HG03135 (cell line): Measurements from ENCODE around the gene C2CD5.
A peak's percentile ranks its signal among the peaks of the same experiment; 100 is the strongest.
"Not testable (repeated sequence)": the region's sequence is repeated elsewhere in the genome, so short reads cannot be mapped to it uniquely, and the experiment has no call there.

Experiments
- ATAC-seq: cut with Tn5 transposase; IDR thresholded peaks from one replicate; pipeline ENCODE4 v1.9.1; 2021; ENCODE audit warnings: mild to moderate bottlenecking, moderate library complexity; ENCODE audit not compliant: unreplicated experiment

The C2CD5 gene

DNA sequence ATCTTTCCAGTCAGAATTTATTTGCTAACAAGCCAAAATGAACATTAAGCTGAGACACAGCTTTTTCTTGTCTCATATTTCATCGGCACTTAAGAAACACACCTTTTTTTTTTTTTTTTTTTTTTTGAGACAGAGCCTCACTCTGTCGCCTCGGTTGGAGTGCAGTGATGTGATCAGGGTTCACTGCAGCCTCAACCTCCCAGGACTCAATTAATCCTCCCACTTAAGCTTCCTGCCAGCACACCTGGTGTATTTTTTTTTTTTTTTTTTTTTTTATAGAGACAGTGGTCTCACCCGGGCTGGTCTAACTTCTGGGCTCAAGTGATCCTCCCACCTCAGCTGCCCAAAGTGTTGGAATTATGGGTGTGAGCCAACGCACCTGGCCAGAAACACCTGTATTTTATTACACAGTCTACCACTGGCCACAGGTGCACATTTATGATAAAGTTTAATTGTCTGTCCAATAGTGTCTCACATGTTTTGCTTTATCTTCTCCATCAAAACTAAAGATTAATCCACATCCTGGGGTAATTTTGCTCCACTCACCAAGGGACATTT, 62.7 kb downstream of the C2CD5 start:
- no peak for ATAC-seq

DNA sequence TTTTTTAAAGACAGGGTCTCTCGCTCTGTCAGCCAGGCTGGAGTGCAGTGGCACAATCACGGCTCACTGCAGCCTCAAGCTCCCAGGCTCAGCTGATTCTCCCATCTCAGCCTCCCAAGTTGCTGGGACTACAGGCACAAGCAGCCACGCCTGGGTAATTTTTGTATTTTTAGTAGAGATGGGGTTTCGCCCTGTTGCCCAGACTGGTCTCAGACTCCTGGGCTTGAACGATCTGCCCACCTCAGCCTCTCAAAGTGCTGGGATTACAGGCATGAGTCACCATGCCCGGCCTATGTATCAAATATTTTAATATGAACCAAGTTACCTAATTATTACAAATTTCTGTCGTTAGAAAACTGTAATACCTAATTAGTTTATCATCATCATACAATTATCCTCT, 63.5 kb downstream of the C2CD5 start:
- ATAC-seq, result not testable (repeated sequence)

DNA sequence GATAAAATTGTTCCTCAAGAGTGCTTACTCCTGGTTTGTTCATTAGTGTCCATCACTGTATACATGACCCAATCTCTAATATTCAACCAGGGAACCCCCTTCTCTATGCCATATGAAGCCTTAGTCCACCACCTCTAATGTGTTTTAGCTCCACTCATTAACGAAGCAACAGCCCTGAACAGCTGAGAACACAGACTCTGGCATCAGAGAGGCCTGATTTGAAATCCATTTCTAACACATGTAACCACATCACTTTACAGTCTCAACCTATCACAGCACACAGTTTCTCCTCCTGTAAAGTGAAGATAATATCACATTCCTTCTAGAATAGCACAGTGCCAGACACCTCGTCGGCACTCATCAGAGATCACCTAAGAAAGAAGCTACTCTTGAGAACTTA, 64.3 kb downstream of the C2CD5 start:
- no peak for ATAC-seq

DNA sequence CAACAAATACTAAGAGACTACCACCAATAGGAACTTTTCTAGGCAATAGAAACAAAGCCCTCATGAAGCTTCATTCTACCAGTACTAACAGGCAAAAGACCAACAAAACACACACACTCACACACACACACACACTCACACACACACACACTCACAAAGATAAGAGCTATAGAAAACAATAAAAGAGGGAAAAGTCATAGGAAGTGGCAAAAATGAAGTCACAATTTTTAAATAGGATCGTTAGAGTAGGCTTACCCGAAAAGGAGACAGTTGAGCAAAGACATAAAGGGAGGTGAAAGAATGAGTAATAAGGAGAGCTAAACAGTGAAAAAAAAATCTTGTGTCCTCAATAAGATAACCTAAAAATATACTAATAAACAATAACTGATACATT, 66.5 kb downstream of the C2CD5 start:
- ATAC-seq, result no peak

DNA sequence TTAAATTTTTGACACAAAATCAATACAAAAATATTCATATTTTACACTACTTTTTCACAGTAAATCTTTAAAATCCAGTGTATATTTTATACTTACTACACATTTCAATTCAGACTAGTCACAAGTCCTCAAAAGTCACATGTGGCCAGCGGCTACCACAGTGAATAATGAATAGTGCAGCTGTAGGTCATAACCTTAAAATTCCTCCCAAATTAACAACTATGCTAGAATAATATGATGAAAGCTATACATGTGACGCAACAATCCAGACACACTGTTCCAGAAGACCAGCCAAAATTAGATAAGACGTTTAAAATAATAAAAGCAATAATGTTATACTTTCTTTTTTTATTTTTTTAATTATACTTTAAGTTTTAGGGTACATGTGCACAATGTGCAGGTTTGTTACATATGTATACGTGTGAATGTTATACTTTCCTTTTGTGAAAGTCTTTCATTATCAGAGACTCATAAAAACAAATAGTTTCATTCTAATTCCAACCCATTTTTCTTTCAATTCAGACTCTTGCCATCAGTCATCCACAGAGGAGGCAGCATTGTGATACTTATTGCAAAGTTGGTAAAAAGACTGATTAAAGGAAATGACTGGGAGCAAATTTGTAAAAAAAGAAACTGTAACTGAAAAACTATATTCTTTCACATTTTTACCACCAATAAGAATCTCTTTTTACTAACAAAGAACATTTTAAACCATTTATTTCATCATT, 67.0 kb downstream of the C2CD5 start:
- no peak for ATAC-seq

DNA sequence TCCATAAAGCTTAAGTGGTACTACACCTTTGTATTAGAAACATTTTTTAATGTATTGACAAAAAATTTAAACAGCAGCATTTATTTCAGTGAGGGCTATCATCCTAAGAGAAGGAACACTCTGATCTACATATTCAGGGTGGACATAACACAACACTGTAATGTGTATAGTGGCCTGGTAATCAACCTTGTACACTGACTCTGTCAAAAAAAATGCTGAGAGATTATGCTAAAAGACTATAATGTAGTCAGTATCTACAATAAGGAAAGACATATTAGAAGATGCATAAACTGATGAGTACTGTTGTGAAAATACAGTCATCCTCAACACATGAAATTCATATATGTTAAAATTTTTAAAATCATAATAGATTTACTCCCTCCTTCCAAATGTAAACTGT, 68.2 kb downstream of the C2CD5 start:
- no peak for ATAC-seq

DNA sequence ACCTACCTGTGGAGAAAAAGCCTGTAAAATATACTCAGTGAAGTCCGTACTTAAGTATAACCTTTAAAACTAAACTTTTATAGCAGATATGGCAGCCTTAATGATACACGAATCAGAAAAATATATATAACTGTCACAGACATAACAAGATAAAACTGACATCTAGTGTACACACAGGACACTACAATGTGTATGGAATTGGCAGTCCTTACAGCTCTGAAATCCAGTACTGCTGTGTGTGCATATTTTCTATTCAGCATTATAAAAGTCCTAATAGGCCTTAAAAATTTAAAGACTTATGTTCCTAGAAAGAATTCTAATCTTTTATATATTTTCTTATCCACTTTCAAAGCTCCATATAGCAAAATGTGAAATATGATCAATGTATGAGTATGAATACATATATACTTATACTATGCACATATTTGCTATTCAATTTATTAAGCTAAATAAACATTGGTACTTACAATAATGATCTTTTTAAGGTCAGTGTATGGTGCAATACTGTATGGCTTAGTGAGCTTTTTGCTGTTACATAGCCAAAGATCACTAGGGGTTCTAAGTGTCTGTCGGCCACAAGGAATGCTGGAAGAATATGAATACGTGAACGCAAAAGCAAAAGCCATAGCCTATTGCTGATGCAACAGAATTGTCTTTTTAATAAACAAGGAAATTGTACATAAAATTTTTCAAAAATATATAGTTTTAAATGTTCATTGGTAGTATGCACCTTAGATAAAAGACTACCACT, 69.2 kb downstream of the C2CD5 start:
- ATAC-seq, result no peak

DNA sequence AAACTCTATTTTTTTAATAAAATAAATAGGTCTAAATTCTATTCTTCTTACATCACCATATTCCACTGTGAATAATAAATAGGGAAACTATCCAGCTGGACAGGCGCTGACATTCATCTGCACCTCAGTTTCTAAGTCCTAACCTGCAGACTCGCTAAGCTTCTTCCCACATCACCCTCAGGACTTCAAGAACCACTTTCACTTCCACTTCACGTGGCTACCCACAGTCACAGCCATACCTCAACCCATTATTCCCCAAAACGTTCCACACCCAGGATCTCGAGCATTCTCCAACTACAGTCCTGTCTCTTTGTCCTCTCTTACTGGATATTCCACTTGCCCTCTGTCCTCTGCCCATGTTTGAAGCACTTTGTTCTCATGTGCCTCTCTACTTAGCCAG, 71.1 kb downstream of the C2CD5 start:
- ATAC-seq, result peak; percentile 58

DNA sequence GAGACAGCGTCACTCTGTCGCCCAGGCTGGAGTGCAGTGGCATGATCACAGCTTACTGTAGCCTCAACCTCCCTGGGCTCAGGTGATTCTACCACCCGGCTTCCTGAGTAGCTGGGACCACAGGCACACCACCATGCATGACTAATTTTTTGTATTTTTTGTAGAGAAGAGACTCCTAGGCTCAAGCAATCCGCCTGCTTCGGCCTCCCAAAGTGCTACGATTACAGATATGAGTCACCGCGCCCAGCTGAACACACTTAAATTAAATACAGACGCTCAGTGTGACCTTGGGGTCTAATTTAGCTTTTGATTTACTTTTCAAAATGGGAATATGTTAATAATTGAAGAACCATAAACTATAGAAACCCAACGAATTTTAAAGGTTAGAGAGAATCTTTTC, 77.2 kb downstream of the C2CD5 start:
- ATAC-seq, result no peak

DNA sequence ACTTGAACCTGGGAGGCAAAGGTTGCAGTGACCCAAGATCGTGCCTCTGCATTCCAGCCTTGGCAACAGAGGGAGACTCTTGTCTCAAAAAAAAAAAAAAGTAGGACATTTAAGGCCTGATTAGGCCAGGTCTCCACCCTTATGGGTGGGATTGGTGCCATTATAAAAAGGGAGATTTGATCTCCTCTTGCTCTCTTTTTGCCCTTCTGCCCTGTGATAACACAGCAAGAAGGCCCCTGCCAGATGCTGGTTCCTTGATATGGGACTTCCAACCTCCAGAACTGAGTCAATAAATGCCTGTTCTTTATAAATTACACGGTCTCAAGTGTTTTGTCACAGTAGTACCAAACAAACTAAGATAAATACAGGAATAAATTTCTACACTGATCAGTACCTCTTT, 81.0 kb downstream of the C2CD5 start:
- no peak for ATAC-seq

DNA sequence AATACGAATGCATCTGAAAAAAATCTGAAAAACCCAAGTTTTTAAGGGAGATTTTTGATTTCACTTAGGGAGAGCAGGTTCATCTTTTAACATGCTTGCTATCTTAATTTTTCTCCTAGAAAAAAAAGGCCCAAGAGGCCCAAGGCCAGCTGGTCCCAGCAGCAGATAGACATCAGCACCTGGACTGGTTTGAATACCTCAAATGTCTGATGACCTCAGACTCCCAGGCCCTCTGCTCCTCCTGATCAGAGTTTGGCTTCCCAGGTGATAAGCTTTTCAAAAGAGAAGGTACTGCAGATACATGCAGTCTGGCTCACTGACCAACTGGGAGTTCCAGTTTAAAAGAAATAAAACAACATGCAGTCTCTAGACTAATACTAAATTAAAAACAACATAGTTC, 82.6 kb downstream of the C2CD5 start:
- no peak for ATAC-seq

DNA sequence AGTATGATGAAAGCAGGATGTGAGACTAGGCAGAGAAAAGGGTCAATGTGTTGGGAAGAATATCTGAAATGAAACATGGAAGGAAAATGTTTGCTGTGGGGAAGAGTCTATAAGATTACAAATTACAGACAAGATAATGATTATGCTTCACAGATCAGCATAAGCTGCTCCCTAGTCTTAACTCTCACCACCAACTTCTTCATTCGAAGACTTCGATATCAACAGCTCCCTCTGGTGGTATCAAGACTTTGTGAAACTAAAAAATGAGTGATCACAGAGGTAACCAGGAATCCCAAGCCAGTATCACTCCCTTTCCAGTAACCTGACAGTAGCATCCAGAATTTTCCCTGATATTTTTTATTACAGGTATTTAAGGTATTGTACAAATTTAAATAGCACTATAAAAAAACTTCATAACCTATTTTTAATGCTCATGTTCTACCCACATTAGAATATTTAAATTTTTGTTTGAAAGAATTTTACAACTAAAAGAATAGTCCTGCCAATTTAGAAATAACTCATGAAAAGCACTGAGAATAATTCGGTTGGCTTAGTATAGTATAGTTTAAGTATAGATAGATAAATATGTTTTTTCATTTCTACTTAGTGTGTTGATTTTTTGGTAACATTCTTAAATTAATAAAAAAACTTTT, 84.4 kb downstream of the C2CD5 start:
- peak; percentile 71 for ATAC-seq

DNA sequence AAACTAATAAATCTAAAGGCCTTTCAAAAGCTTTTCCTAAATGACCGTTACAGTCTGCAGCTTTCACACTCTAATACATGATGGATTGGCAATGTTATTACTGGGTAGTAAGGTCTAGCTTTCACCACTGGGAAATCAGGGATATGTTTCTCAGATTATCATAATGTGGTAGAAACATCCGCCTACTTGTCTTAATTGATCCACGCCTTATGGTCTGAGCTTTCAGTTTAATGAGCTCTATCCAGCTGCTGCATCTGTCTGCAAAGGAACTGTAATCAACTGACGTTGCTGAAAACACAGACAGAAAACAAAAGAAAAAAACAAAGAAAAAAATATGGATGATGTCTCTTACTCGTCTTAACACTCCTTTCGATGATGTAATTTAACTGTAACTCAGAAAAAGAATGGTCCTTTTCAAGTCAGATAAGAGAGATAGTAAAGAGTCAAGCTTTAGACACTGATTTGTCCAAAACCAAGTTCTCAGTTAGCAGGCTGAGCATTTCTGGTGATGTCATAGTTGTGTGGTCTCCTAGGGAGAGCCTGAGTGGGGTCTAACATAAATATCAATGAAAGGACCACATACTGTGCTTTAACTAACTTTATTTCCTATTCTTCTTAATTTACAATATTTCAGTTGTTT, 85.9 kb downstream of the C2CD5 start:
- no peak for ATAC-seq

DNA sequence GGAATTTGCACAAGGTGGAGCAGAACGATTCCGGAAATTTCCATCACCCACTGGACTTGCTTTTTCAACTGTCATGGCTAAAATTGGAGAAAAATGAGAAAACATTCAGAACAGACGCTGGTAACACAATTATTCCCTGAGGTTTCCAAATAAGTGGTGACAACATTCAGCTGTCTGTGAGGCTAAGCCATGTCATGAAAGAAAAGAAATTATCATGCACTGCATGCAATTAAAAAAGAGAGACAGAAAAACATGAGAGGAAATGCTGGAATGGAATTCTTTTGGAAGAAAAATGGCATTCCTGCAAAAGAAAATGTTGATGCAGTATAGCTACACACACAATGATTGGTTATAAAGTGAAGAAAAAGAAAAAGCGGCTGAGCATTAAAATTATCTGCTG, 87.3 kb downstream of the C2CD5 start:
- ATAC-seq, result no peak

DNA sequence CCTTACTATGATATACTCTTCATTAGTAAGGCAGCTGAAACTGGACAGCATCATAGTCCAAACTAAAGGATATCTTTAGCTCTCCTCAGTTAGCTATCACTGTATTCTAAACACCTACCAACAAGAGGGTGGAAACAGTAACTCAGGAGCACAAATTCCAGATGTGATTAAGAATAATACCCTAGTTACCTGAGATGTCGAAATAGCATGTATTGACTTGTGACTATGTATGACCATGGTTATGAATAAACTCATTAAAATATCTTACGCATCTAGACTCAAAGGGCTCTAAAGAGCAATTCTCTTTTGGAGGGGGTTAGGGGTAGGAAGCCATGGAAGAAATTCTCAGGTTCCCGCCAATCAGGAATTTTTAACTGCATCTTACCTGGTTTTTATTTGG, 90.8 kb downstream of the C2CD5 start:
- ATAC-seq, result no peak

DNA sequence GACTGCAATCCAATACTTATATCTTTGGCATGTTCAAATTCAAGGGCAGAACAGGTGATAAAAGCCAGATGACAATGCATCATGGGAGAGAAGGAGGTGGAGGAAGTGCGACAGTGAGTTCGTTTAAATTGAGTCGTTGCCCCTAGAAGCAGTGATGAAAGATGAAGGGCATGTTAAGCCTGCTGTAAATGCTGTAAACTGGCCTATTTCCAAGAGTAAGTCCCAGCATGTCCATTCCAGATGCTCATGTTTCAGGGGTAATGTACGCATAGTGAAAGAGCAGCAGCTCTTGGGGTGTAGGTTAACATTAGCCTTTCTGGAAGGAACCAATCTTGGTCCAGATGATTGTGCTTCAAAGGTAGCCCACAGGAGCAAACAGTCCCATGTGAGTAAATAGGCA, 97.1 kb downstream of the C2CD5 start:
- no peak for ATAC-seq

DNA sequence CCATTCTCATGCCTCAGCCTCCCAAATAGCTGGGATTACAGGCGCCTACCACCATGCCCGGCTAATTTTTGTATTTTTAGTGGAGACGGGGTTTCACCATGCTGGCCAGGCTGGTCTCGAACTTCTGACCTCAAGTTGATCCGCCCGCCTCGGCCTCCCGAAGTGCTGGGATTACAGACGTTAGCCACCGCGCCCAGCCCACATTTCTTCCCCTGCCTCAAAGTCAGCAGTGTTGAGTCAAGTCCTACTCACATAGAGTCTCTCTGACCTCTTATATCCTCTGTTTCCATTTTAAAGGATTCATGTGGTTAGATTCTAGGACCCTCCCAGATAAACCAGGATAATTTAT, 100.1 kb downstream of the C2CD5 start:
- not testable (repeated sequence) for ATAC-seq

DNA sequence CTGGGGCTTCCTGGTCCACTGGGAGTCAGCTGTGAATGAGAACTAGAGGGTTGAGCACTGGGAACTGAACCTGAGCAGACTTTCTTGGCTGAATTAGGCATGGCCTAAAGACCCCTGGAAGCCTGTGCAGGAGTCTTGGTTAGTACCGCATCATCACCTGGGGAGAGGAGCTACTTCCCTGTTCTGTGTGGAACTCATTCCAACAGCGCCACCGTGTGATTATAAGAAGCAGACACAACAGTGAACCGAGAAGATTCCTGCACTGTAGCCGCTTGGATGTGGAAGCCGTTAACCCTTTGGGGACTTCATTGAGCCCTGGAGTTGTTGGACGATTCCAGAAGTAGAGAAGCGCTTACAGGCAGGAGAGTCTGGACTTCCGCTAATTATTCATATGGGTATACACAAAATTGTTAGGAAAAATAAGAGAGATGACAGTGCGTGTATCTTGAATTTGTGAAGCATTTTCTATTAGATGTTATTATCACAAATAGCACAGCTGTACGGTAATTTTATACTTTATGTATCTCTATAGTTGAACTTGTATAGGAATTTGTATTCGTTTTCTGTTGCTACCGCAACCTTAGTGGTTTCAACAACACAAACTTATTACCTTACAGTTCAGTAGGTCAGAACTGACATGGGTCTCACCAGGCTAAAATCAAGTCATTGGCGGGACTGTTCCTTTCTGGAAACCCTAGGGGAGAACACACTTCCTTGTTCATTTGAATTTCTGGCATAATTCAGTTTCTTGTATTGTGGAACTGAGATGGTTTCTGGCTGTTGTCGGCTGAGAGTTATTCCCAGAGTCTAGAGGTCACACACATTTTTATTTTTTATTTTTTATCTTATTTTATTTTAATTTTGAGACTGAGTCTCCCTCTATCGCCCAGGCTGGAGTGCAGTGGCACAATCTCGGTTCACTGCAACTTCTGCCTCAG, 100.7 kb downstream of the C2CD5 start:
- peak; percentile 99 for ATAC-seq

DNA sequence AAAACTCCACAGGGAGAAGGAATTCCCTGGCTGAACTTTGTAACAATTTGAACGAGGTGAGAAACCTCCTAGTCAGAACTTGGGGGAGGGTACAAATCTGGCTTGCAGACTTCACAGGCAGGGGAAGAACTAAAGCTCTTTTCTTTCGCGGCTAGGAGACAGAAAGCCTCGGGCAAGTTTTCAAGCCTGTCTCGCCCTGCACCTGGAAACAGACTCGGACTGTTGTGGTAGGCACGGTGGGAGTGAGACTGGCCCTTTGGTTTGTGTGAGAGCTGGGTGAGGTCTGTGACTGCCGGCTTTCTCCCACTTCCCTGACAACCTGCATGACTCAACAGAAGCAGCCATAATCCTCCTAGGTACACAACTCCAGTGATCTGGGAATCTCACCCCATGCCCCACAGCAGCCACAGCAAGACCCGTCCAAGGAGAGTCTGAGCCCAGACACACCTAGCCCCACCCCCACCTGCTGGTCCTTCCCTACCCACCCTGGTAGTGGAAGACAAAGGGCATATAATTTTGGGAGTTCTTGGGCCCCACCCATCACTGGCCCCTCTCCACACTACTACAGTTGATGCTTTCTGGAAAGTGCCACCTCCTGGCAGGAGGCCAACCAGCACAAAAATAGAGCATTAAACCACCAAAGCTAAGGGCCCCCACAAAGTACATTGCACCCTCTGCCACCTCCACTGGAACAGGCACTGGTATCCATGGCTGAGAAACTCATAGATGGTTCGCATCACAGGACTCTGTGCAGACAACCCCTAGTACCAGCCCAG, 107.1 kb downstream of the C2CD5 start:
- no peak for ATAC-seq

DNA sequence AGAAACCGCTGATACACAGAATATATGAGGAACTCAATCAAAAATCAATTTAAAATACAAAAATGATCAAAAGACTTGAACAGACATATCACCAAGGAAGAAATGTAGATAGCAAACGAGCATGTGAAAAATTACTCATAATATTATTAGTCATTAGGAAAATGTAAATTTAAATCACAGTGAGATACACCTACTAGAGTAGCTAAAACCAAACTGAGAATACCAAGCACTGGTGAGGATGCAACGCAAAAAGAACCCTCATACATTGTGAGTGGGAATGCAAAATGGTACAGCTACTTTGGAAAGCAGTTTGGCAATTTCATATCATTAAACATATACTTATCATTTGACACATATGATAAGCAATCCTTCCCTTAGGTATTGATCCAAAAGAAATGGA, 108.8 kb downstream of the C2CD5 start:
- no peak for ATAC-seq
